HepG2 (cell line): ENCODE data around the gene WNK4. TPM values are rescaled to one million over a fixed set of nuclear protein-coding genes. Genes with fewer than 3 reads are reported as not detected.
A peak's percentile ranks its signal among the peaks of the same experiment; 100 is the strongest.

ENCODE experiments used
- ATF7 ChIP-seq, 2 experiments: fragments of 450-650 bp in 1 of 2; sonication (generic) in 1 of 2; formaldehyde crosslinking in 1 of 2; IDR thresholded peaks; 2 replicates each; pipeline versions ENCODE4 v1.4.0 to v1.6.1; 2016 to 2020; ENCODE audit warnings: antibody characterized with exemption in 1 of 2, mild to moderate bottlenecking in 1 of 2, missing genetic modification reagents in 1 of 2
- BORCS8-MEF2B ChIP-seq: sonication (generic); formaldehyde crosslinking; IDR thresholded peaks from 2 replicates; pipeline ENCODE4 v1.8.0; 2022; ENCODE audit warnings: mild to moderate bottlenecking, missing genetic modification reagents
- HOXD1 ChIP-seq: sonication (generic); formaldehyde crosslinking; IDR thresholded peaks from 2 replicates; pipeline ENCODE4 v1.5.0; 2020; ENCODE audit warnings: missing genetic modification reagents
- KAT7 ChIP-seq: IDR thresholded peaks from 2 replicates; pipeline ENCODE4 v1.6.1; 2018; ENCODE audit warnings: borderline replicate concordance, missing compliant biosample characterization
- MBNL3 ChIP-seq: fragments of 250-450 bp; sonication (Bioruptor Pico); conservative IDR thresholded peaks from 2 replicates; pipeline ENCODE4 v1.8.0; 2022; ENCODE audit warnings: mild to moderate bottlenecking, inconsistent platforms
- NBN ChIP-seq: fragments of 450-650 bp; conservative IDR thresholded peaks from 2 replicates; pipeline ENCODE4 v1.6.1; 2017
- NR1H2 ChIP-seq: sonication (generic); formaldehyde crosslinking; IDR thresholded peaks from 2 replicates; pipeline ENCODE4 v1.8.1; 2022; ENCODE audit warnings: low read depth, missing genetic modification reagents, borderline replicate concordance
- RFX5 ChIP-seq: IDR thresholded peaks from 2 replicates; pipeline ENCODE4 v1.6.1; 2011; ENCODE audit warnings: low read depth, low read length, improper control_type of control experiment
- SALL2 ChIP-seq: sonication (generic); formaldehyde crosslinking; IDR thresholded peaks from 2 replicates; pipeline ENCODE4 v1.8.1; 2023; ENCODE audit warnings: mild to moderate bottlenecking, missing genetic modification reagents, inconsistent platforms
- ZNF317 ChIP-seq: sonication (generic); formaldehyde crosslinking; IDR thresholded peaks from 2 replicates; pipeline ENCODE4 v1.5.0; 2020; ENCODE audit warnings: mild to moderate bottlenecking, missing genetic modification reagents
- ZNF775 ChIP-seq: sonication (generic); formaldehyde crosslinking; IDR thresholded peaks from 2 replicates; pipeline ENCODE4 v1.4.0; 2020; ENCODE audit warnings: missing genetic modification reagents, mild to moderate bottlenecking, moderate library complexity, borderline replicate concordance
- ZNF878 ChIP-seq: sonication (generic); formaldehyde crosslinking; IDR thresholded peaks from 2 replicates; pipeline ENCODE4 v1.8.1; 2023; ENCODE audit warnings: mild to moderate bottlenecking, missing genetic modification reagents, moderate library complexity
- polyA plus RNA-seq, 8 experiments: library from polyadenylated mRNA; depleted of rRNA in 3 of 8; stranded (reverse) in 7 of 8; unstranded in 1 of 8; fragments of >200 nt; fragmentation: Illumina TruSeq in 4 of 8; extraction: Trizol in 4 of 8; gene quantifications; 2 replicates each; pipeline versions ENCODE4 v1.2.1 to v1.2.3, GENCODE V29; 2011 to 2016; ENCODE audit warnings: low read depth in 4 of 8, missing spikeins in 1 of 8, mixed read lengths in 1 of 8; ENCODE audit not compliant: insufficient read depth in 1 of 8
- total RNA-seq, 5 experiments: library from RNA; depleted of rRNA; stranded (reverse); fragments of >200 nt; fragmentation: Illumina TruSeq; extraction: Trizol; gene quantifications; 2 replicates each; pipeline ENCODE4 v1.2.3, GENCODE V29; 2016; ENCODE audit warnings: low read depth in 1 of 5
- TF ChIP-seq, protein P1 (sequence below): sonication (generic); formaldehyde crosslinking; IDR thresholded peaks from 2 replicates; pipeline ENCODE4 v1.4.0; 2020; ENCODE audit warnings: missing genetic modification reagents, borderline replicate concordance
- TF ChIP-seq, protein P2 (sequence below): sonication (generic); formaldehyde crosslinking; IDR thresholded peaks from 2 replicates; pipeline ENCODE4 v1.5.0; 2020; ENCODE audit warnings: mild to moderate bottlenecking, missing genetic modification reagents, borderline replicate concordance
- TF ChIP-seq, protein P3 (sequence below): sonication (generic); formaldehyde crosslinking; IDR thresholded peaks from 2 replicates; pipeline ENCODE4; 2020; ENCODE audit warnings: missing genetic modification reagents, mild to moderate bottlenecking, borderline replicate concordance

WNK4 gene
- total and polyA plus RNA-seq, 2 of the 13 experiments (the other 11 are each of a cell fraction or from before 2014, with no cell fraction given): 2.7 to 13.7 TPM

DNA sequence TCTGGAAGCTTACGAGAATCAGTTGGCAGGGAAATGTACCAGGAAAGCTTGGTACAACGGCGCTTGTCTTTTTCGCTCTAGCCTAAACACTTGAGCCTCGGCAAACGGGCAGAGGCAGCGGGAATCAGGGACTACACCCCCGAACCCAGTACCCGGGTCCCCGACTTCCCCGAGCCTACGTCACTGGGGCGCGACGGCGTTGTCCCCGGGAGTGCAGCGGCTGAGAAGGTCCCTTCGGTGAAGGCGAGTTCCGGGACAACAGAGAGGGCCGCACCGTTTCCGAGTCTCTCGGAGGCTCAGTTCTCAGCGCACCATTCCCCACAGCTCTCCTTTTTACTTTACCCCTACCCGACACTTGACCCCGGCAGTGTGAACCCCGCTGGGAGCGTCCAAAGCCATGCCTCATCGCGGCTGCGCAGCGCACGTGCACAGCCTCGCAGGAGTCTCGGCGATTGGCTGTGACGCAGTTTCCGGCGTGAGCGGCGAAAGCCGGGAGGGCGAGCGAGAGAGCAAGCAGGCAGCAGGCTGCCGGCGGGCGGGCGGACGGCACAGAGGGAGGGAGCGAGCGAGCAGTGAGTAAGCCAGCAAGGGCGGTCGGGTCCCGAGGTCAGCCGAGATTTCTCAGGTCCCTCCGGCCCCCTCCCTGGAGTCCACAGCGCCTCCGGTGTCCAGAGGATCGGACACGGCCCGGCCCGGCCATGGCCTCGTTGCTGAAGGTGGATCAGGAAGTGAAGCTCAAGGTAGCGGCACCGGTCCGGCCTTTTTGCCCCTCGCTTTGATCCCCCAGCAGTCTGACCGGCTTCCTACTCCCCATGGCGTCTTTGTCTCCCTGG lies 52.7 kb downstream of the WNK4 start, which contains the start of gene PSME3 (continued):
- TF ChIP-seq, protein P1, sequence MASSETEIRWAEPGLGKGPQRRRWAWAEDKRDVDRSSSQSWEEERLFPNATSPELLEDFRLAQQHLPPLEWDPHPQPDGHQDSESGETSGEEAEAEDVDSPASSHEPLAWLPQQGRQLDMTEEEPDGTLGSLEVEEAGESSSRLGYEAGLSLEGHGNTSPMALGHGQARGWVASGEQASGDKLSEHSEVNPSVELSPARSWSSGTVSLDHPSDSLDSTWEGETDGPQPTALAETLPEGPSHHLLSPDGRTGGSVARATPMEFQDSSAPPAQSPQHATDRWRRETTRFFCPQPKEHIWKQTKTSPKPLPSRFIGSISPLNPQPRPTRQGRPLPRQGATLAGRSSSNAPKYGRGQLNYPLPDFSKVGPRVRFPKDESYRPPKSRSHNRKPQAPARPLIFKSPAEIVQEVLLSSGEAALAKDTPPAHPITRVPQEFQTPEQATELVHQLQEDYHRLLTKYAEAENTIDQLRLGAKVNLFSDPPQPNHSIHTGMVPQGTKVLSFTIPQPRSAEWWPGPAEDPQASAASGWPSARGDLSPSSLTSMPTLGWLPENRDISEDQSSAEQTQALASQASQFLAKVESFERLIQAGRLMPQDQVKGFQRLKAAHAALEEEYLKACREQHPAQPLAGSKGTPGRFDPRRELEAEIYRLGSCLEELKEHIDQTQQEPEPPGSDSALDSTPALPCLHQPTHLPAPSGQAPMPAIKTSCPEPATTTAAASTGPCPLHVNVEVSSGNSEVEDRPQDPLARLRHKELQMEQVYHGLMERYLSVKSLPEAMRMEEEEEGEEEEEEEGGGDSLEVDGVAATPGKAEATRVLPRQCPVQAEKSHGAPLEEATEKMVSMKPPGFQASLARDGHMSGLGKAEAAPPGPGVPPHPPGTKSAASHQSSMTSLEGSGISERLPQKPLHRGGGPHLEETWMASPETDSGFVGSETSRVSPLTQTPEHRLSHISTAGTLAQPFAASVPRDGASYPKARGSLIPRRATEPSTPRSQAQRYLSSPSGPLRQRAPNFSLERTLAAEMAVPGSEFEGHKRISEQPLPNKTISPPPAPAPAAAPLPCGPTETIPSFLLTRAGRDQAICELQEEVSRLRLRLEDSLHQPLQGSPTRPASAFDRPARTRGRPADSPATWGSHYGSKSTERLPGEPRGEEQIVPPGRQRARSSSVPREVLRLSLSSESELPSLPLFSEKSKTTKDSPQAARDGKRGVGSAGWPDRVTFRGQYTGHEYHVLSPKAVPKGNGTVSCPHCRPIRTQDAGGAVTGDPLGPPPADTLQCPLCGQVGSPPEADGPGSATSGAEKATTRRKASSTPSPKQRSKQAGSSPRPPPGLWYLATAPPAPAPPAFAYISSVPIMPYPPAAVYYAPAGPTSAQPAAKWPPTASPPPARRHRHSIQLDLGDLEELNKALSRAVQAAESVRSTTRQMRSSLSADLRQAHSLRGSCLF (CRISPR knock-in tag): no peak
- TF ChIP-seq ZNF775 (CRISPR knock-in tag) (peak; percentile 27; the same call in 1 of the 2 replicates), ZNF317 (CRISPR knock-in tag) (peak; percentile 88; the same call in 1 of the 2 replicates), ATF7 (IDR thresholded peaks at IDR 0.05) (no peak), ATF7 (CRISPR knock-in tag; IDR thresholded peaks at IDR 0.05) (no peak; the same call in none of the 2 replicates), HOXD1 (CRISPR knock-in tag) (peak; percentile 56), NR1H2 (CRISPR knock-in tag) (no peak), BORCS8-MEF2B (CRISPR knock-in tag) (peak; percentile 76; the same call in 1 of the 2 replicates), ZNF878 (CRISPR knock-in tag) (no peak; the same call in 1 of the 2 replicates), MBNL3 (CRISPR knock-in tag) (no peak), NBN (no peak), KAT7 (CRISPR knock-in tag) (peak; percentile 91), SALL2 (peak; percentile 99), RFX5 (no peak)
- TF ChIP-seq, protein P2, sequence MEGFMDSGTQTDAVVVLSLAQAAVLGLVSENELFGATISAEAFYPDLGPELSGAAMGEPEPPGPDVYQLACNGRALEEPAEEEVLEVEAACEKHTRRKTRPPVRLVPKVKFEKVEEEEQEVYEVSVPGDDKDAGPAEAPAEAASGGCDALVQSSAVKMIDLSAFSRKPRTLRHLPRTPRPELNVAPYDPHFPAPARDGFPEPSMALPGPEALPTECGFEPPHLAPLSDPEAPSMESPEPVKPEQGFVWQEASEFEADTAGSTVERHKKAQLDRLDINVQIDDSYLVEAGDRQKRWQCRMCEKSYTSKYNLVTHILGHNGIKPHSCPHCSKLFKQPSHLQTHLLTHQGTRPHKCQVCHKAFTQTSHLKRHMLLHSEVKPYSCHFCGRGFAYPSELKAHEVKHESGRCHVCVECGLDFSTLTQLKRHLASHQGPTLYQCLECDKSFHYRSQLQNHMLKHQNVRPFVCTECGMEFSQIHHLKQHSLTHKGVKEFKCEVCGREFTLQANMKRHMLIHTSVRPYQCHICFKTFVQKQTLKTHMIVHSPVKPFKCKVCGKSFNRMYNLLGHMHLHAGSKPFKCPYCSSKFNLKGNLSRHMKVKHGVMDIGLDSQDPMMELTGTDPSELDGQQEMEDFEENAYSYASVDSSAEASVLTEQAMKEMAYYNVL (CRISPR knock-in tag): peak; percentile 85
- TF ChIP-seq, protein P3, sequence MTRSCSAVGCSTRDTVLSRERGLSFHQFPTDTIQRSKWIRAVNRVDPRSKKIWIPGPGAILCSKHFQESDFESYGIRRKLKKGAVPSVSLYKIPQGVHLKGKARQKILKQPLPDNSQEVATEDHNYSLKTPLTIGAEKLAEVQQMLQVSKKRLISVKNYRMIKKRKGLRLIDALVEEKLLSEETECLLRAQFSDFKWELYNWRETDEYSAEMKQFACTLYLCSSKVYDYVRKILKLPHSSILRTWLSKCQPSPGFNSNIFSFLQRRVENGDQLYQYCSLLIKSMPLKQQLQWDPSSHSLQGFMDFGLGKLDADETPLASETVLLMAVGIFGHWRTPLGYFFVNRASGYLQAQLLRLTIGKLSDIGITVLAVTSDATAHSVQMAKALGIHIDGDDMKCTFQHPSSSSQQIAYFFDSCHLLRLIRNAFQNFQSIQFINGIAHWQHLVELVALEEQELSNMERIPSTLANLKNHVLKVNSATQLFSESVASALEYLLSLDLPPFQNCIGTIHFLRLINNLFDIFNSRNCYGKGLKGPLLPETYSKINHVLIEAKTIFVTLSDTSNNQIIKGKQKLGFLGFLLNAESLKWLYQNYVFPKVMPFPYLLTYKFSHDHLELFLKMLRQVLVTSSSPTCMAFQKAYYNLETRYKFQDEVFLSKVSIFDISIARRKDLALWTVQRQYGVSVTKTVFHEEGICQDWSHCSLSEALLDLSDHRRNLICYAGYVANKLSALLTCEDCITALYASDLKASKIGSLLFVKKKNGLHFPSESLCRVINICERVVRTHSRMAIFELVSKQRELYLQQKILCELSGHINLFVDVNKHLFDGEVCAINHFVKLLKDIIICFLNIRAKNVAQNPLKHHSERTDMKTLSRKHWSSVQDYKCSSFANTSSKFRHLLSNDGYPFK: peak; percentile 97
